Measurements from ENCODE around the gene PLXDC2.

The PLXDC2 gene

DNA sequence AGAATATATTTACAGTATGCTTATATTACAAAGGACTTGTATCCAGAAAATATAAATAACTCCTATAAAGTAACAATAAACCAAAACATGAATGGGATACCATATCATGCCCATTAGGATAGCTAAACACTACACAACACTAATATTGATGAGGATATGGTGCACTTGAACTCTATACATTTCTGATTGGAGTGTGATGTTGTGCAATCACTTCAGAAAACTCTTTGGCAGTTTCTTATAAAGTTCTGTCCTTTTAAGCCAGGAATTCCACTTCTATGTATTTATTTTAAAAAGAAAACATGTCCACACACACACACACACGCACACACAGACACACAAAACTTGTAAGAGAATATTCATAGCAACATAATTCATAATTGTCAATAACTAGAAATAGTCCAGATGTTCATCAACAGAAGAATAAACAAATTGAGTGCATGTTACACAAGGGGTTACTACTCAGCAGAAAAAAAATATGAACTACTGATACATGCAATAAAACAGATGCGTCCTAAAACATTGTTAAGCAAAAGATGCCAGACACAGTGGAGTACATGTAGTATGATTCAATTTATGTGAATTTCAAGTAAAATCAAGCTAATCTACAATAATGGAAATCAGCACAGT, 416.0 kb downstream of the PLXDC2 start:
- no peak for DNase-seq

DNA sequence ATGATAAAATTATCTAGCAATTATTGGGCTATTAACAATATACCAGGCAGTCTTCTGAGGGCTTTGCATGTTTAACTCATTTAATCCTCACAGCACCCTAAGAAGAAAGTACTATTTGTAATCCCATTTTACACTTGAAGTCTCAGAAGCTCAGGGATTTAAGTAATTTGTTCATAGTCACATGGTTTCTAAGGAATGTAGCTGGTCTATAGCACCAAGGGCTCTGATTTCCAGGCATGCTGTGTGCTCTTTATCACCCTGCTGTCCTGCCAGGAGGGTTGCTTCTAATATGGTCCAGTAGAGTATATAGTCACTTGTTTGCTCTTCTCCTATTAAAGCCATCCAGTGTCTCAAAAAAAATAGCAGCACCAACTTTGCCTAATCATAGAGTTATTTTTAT, 417.2 kb downstream of the PLXDC2 start:
- no peak for DNase-seq

DNA sequence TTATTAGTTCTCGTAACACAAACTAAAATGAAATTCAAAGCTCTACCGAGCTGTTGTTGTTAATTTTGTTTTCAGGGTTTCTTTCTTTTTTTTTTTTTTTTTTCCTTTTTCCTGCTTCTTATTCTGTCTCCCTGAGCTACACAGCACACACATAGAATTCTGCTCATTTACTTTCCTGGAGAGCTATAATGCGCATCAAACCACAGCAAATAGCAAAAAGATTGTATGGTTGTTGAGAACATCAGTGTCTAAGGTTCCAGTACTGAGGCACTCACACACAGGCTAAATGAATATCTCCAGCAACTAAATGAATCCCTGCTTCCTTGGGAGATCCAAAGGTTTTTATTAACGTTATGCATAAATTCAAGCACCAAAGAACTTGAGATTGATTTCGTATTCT, 418.3 kb downstream of the PLXDC2 start:
- no peak for DNase-seq

DNA sequence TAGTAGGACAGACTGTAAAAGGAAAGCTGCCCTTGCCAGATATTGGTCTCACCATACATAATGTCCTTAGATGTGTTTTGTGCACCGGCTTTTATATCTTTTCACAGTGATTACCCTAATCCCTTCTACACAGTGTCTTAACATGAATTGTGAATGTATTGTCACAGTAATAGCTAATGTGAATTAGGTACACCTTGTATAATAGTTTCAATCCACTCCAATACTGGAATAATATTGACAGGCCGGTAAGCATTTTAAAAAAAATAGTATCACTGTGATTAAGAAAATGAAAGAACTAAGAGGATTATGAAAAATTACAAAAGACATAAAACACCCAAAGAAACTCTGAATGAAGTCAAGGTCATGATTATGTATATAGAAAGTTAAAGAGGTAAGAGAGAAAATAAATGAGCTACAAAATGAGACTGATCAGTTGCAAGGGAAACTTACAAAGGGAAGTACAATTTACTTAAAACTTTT, 420.9 kb downstream of the PLXDC2 start:
- no peak for DNase-seq

DNA sequence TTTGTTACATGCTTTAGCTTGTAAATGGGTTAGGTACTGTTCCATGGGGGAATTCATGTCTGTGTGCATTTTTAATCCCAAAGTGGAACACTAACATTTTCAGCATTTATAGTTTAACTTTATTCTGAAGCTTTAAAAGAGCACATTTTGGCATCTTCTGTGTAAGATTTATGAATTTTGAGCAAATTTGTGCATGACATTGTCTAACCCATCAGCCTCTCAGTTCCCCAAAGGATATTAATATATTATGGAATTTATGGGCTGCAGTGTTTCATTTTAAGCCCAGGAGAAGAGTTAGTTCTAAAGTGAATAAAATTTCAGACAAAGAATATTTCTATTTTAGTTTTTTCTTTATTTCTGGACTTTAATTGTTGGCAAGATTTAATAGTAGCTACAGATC, 421.4 kb downstream of the PLXDC2 start:
- no peak for DNase-seq

DNA sequence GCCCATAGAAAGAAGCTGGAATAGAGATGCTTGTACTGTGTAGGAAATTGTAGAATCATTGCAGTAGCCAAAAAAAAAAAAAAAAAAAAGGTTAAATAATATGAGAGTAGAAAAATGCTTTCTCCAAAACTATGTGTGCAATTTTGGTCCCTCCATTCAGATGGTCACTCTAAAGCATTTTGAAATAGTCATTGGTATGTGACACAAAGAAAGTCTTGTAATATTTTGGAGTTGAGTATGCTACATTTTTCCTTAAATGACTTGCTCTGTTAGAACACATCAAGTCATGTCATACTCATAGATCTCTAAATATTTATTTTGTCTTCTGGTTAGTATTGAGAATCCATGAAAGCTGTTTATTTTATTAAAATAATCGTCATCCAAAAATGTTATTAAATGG, 424.4 kb downstream of the PLXDC2 start:
- DNase-seq, result no peak

DNA sequence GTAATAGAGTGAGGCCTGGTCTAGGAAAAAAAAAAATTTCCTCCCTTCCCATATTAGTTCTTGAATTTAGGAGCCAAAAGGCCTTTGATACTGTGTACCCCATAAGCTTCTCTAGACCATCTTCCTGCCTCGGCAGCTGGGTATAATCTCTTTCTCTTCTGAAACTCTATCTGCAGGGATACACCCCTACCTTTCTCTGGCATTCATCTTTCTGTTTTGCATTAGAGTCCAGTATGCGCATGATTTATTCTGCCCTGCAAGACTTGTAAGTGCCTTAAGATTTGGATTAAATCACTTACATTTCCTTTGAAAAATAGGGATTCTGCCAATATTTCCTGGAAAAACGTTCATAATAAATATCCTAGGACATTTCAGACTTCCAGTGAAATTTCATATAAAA, 431.2 kb downstream of the PLXDC2 start:
- DNase-seq, result no peak

DNA sequence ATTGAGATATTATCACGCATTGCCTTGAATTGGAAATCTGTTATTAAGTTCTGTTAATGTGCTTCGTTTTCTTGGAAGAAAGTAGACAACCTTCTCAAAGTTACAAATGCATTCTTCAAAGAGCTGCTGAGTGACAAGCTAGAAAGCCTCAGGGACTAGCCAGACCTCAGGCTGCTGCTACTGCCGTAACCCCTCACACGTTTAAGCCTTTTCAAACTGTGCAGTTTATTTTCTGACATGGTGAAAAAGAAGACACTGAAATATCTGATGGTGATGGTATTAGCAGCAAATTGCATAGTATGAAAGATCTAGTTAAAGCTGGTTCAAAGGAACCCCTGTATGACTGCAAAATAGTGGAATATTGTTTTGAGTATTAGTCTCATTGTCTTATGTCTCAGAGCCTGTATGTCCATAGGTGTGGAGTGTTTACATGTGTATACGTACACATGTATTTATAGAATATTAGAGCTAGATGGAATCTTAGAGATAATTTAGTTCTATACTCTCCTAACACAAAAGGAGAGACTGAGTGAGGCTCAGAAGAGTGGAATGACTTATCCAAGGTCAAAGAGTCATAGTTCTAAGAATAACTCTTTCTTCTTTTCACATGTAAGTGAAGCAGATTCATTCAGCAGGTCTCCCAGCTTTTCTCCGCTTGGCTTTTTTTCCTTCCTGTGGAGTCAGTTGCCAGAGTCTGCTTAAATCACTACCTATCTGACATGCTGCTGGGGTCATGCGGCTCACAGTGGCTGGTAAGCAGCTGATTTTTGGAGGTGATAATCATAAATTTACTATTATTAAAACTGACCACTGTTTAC, 431.9 kb downstream of the PLXDC2 start:
- DNase-seq, result no peak

DNA sequence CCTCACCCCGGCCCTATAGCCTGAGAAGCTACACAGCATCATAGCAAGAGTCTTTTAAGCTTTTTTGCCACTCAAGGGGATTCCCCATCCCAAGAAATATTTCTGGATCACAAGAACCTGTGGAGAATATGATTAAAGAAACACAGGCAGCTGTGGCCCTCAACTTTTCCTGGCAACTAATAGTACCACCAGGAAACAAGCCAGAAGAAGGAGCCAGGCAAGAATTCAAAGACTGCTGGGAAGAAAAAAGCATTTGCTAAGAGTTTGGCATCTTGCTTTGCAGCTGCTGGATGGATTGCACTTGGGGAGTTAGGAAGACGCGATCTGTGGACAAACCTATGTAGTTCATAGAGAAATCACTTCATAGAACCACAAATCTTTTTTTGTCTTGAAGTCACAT, 437.8 kb downstream of the PLXDC2 start:
- no peak for DNase-seq

DNA sequence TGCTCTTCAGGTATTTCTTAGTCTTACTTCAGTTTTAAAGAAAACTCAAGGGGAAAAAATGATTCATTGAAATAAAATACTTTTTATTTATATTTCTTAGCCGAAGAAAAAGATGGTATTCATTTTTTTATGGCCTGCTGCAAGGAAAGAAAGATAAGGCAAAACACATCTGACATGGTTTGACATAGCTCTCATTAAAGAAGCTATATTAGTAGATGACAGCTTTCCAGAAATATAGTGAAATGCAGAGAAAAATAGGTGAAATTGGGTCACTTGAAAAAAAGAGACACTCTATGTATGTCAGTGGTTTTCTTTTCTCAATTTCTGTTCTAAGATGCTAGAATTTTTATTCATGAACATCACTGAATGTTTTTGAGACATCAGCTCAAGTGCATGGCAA, 438.3 kb downstream of the PLXDC2 start:
- no peak for DNase-seq

DNA sequence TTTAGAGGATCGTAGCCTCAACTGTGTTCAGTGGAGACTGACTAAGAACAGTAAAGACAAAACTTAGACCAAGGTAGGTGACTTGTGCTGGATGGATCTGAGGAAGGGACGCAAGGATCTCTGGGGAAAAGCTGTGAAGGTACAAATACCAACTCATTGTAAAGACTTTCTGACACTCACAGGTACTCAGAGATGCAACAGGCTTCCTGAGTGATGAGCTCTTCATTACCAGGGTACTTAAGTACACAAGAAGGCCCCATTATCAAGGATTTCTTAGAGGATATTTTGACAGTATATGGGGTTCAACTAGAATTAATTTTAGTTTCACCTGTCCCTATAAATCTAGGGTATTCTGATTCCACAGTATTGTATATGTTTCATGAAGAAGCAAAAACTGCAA, 440.7 kb downstream of the PLXDC2 start:
- DNase-seq, result no peak

DNA sequence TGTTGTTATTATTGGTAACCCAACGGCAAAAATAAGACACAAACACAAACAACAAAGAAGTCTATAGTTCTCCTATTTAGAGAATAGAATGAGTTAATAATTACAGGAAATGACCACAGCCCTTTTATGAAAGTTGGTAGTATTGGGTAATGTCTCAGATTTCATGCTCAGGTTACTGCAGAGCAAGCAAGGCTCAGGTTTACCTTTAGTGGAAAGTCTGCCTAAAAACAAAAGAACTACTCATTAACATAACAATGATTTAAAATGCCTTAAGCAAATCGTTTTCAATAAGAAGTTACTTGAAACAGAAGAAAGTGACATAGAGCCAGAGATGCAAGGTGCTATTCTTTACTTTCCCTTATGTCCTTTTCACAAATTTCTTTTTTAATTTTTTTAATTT, 441.2 kb downstream of the PLXDC2 start:
- DNase-seq, result no peak

DNA sequence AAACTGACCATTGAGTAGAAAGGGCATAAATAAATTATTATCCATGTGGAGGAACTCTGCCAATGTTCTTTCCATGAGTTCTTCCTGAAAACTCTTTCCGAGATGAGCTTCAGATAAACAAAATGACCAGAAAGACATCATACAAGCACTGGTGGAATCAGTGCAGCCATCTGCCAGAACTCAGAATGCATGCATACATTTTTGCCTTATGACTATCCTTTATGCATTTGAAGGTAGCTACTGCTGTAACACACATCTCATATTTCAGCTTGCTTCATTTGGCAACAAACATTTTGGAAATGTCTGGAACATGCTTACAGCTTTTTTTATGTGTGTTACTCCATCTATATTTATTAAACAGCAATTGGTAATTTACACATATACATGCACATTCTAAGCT, 448.9 kb downstream of the PLXDC2 start:
- DNase-seq, result no peak

DNA sequence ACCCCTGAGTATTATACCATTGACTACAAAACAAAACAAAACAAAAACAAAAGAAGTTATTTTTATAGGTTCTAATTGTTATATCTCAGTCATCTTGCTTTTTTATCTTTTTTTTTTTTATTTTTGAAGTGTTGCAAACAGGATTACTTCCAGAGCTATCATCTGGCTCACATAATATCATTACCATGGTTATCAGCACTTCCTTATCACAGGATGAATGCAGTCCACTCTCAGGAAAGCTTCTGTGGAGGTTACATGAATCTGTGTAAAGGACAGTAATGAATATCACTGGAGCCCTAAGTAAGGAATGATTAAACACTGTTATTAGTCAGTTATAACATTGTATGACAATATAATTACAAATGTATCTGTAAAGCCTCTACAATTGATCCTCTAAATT, 451.5 kb downstream of the PLXDC2 start:
- DNase-seq, result no peak

DNA sequence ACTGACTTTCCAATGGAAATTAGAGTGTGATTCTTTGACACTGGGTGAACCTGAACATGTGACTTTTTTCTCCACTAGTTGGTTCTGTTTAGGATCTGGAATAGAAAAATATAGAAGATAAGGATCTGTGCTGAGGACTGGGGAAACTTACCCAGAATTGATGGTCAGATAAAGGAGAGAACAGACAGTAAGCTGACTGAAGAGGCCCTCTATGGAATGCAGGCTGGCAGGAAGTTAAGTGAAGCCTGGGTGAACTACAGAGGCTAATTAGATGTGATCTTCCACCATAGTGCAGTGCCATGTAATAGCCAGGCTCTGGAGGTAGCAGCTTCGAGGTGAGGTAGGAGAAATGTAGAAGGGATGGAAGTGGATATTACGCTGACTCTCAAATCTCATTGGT, 455.3 kb downstream of the PLXDC2 start:
- DNase-seq, result no peak

DNA sequence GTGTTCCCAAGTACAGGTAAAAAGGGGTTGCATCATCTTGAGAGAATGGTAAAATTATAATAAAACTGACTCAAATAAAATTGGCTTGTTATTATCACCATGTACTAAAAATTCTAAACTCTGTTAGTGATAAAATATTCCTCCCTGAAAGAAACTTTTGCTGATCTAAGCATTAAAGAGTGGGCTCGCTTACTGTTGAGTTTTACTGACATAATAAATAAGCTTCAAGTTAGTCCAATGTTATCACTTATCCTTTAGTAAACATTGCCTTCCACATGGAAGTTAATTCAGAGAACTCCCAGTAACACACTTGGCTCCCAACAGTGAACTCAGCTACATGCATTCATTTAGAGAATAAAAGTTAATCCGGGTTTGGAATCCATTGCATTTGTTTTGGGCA, 456.4 kb downstream of the PLXDC2 start:
- DNase-seq, result no peak

DNA sequence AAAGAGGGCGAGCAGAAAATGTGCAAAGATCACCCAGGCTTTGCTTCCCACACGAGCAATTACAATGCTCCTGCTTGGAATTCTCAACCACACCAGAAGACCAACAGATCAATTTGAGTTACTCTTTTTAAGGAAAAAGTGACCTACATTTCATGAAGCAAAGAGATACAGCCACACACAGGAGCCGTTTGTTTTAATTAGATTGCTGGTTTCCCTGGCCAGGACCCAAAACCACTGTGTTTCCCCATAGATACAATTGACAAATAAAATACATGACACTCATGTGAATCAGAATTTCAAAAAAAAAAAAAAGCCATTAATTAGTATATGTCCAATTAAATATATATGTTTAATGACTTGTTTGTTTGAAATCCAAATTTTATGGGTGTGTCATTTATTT, 458.3 kb downstream of the PLXDC2 start:
- no peak for DNase-seq

DNA sequence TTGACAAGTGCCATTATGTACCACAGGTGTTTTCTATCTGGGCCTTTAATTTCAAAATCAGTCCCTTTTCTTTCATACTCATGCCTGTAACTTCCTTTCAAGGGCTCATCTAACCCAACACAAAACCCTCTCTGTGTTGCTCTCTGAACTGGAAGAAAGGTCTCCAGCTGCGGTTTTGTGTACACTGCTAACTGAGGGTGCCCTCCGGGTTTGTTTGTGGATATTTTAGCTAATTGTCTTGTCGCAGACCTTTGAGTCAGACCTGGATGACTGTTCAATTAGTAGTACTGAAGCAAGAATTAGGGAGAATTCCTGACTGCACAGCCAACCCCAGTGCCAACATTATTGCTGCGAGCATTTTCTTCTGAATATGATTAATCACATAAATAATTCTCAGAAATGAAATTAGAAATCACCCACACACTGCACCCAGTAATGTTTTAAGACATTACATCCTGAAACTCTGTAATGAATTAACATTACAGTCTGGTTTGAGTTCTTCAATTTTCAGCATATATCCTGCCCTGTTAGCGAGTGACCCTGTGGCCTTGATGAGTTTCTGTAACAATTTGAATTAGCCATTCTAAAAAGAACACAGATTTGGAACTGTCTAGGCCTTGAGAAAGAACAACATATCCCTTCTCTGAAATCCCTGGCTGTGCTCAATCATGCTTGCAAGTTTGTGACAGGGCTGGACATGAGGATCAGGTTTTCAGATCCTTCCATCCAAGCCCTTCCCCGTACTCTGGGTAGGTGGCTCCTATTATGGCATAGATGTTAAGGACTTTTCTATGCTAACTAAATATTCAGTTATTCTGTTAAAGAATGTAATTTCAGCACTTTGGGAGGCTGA, 460.1 kb downstream of the PLXDC2 start:
- no peak for DNase-seq

DNA sequence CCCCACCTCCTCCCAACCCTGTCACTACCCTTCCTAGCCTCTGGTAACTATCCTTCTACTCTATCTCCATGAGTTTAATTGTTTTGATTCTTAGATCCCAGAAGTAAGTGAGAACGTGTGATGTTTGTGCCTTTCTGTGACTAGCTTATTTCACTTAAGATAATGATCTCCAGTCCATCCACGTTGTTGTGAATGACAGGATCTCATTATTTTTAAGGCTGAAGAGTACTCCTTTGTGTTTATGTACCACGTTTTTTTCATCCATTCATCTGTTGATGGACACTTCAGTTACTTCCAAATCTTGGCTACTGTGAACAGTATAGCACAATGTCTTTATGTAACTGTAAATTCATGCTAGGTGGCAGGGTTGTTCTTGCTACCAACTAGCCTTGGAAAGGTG, 461.6 kb downstream of the PLXDC2 start:
- DNase-seq, result no peak

DNA sequence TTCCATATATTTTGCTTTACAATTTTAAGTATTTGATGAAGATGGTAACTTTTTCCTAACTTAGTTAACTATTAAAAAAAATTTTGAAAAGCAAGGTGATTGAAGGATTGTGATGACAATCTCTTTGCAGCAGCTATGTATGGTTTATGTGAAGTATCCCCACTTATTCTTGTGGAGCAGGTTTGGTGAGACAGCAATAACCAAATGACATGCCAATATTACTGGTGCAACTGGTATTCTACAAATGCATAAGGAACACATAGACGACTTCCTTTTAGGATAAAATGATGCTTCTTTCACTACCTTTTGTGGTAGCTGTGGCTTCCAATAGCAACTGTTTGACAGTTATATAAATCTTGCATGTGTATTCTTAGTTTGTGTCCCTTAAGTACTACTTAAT, 465.3 kb downstream of the PLXDC2 start:
- no peak for DNase-seq

DNA sequence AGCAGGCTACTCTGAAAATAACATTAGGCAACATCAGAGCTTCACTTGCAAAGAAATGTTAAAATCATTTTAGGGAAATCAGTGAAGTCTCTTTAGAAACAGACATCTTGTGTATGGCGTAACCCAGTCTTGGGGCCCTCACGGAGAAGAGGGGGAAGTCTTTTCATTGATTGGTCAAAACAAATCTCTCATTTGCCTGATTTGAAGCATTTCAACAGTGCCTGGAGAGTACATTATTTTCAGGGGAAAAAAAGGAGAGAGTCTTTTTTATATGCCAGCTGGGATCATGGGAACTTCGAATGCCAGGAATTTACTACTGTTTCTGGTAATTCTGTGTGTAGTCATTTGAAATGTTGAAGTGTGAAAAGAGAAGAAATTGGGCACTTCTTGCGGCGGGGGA, 471.4 kb downstream of the PLXDC2 start:
- no peak for DNase-seq

DNA sequence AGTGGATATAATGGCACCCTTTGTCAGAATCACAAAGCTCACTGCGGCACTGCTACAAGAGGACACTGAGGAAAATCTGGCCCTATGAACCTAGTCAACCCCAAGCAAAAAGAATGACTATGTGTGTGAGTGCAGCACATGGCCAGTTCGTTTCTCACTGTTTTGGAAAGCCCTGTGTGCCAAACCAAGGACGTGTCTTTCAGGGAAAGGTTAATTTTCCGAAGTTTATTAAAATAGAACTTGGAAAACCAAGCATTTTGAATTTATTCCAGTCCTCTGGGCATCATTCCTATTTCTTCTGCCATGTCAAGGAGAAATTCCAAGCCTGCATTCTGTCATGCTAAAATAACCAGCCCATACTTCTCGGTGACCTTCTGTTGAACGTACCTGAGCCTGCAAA, 471.8 kb downstream of the PLXDC2 start:
- DNase-seq, result no peak

DNA sequence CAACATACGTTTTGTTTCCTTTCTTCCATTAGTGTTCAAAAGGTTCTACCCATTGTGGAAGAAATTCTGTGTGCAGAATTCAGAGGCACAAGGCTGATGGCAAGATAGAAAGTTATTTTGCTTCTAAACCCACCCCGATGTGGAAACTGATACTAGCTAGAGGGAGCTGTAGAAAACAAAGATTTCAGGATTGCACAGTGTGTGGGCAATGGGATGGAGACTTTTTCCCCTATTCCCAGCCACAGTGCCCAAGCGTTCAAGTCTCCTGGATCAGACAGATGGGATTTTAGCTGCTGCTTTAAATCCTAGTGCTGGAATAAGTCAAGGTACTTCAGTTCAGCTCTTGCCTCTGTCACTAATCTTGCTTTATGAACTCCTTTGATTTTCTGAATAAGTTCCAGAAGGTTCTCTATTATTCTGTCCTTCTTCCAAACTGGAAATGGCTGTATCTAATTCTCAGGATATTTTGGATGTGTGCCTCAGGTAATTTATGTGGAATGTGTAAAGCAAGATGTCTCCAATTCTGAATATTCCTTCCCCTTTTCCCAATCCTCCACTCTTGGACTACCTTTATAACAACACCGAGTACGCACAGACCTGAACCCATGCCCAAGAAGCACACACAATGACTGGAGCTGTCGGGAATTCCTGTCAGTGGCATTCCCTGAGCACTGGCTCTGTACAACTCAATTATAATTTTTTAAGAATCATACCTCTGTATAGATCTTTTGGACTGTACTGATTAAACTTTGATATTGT, 473.0 kb downstream of the PLXDC2 start:
- no peak for DNase-seq
